ENCODE measurements around the gene NREP. TPM values are rescaled to one million over a fixed set of nuclear protein-coding genes. Genes with fewer than 3 reads are reported as not detected.

NREP gene
- total RNA-seq, 1 experiment from 2014 or later: 163 TPM

GRCh38 chr5:111795142-111795541, 38.1 kb upstream of the NREP start:
- Histone ChIP-seq H3K27ac (ENCODE audit: insufficient read length, low read depth, low read length) (no peak overlapping the region), H2AFZ (ENCODE audit: low read length) (no peak overlapping the region), H2BK20ac (ENCODE audit: low read depth, low read length, poor library complexity, severe bottlenecking) (no peak overlapping the region), H2AK5ac (ENCODE audit: insufficient read length, low read length) (no peak overlapping the region), H3K79me2 (ENCODE audit: insufficient read depth, low read length) (no peaks in the 10 kb centered on the region), H3K4ac (ENCODE audit: low read depth, low read length) (no peak overlapping the region), H2BK15ac (ENCODE audit: low read depth, low read length) (no peak overlapping the region), H4K91ac (ENCODE audit: insufficient read length, low read depth, low read length) (no peak overlapping the region), H4K5ac (ENCODE audit: insufficient read length, low read depth, low read length) (no peak overlapping the region), H3K23me2 (ENCODE audit: insufficient read length, low read depth, low read length, poor library complexity, severe bottlenecking) (no peaks in the 10 kb centered on the region), H3K9ac (ENCODE audit: extremely low read depth, insufficient read length, low read length) (no peak overlapping the region), H3T11ph (ENCODE audit: low read length) (no peak overlapping the region), H3K4me2 (ENCODE audit: insufficient read depth, insufficient read length, low read length) (no peak overlapping the region), H2BK5ac (ENCODE audit: insufficient read length, low read length) (no peak overlapping the region), H4K20me1 (ENCODE audit: control insufficient read depth, insufficient read depth, insufficient read length) (no peaks in the 10 kb centered on the region), H4K8ac (replicated peaks; ENCODE audit: insufficient read length, low read depth, low read length) (no peak overlapping the region), H2BK120ac (ENCODE audit: low read depth, low read length, poor library complexity, severe bottlenecking) (no peak overlapping the region), H3K79me1 (ENCODE audit: insufficient read depth, low read depth, low read length, poor library complexity, severe bottlenecking) (no peaks in the 10 kb centered on the region), H3K56ac (ENCODE audit: insufficient read length, low read depth, low read length) (no peak overlapping the region), H3K27me3 (ENCODE audit: insufficient read depth, low read length) (no peaks in the 10 kb centered on the region), H2BK12ac (ENCODE audit: insufficient read length, low read depth, low read length) (no peak overlapping the region), H3K14ac (ENCODE audit: insufficient read depth, low read length) (no peak overlapping the region), H3K18ac (ENCODE audit: insufficient read length, low read depth, low read length) (no peak overlapping the region), H3K9me3 (ENCODE audit: control insufficient read depth, low read depth, low read length) (no peaks in the 10 kb centered on the region), H3K23ac (ENCODE audit: insufficient read length, low read depth, low read length) (no peak overlapping the region), H3K4me1 (ENCODE audit: insufficient read depth, low read length) (no peaks in the 10 kb centered on the region)
- TF ChIP-seq, protein P1, sequence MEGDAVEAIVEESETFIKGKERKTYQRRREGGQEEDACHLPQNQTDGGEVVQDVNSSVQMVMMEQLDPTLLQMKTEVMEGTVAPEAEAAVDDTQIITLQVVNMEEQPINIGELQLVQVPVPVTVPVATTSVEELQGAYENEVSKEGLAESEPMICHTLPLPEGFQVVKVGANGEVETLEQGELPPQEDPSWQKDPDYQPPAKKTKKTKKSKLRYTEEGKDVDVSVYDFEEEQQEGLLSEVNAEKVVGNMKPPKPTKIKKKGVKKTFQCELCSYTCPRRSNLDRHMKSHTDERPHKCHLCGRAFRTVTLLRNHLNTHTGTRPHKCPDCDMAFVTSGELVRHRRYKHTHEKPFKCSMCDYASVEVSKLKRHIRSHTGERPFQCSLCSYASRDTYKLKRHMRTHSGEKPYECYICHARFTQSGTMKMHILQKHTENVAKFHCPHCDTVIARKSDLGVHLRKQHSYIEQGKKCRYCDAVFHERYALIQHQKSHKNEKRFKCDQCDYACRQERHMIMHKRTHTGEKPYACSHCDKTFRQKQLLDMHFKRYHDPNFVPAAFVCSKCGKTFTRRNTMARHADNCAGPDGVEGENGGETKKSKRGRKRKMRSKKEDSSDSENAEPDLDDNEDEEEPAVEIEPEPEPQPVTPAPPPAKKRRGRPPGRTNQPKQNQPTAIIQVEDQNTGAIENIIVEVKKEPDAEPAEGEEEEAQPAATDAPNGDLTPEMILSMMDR (conservative IDR thresholded peaks at IDR 0.05): no peak
- H3K36me3 Mint-ChIP-seq (ENCODE audit: insufficient read depth in 1 of 3, low read depth in 3 of 3): 0 out of 7 replicates have a peak, but pooled peaks cover 0 to 7% (median 0%) of the 10 kb centered on the region in 3 experiments
- no peaks in the 10 kb centered on the region for H3K27me3 Mint-ChIP-seq (ENCODE audit: low read depth)
- DNase-seq: no peak
- H3K27ac Mint-ChIP-seq: no peak overlapping the region
- no peak overlapping the region for H3K4me3 Mint-ChIP-seq
- WGBS (ENCODE audit: extremely low coverage, insufficient read length, low lambda C conversion rate): no CpG with 5 or more reads among the region's 1 CpG
- H3K4me1 Mint-ChIP-seq: no peaks in the 10 kb centered on the region
- peaks cover 2 to 8% of the 10 kb centered on the region in 2 experiments; a peak in 4 of 5 replicates for H3K9me3 Mint-ChIP-seq
